SK-N-SH treated with all-trans-retinoic acid at 6 μM for 48 hours (cell line): ENCODE data around the gene SUN2.

Experiments
- ATAC-seq: fragments of 200-7000 bp; cut with Tn5 transposase; 3 replicates; pipeline ENCODE4 v1.9.1; 2020; ENCODE audit warnings: mild to moderate bottlenecking, moderate library complexity
- CREB5 ChIP-seq: fragments of 250-450 bp; sonication (Bioruptor Pico); IDR thresholded peaks from 2 replicates; pipeline ENCODE4 v1.5.1; 2020; ENCODE audit warnings: low read depth, mild to moderate bottlenecking, moderate library complexity
- CSDC2 ChIP-seq: fragments of 250-450 bp; sonication (Bioruptor Pico); IDR thresholded peaks from 2 replicates; pipeline ENCODE4 v1.5.0; 2020; ENCODE audit warnings: mild to moderate bottlenecking, moderate library complexity
- CSRNP3 ChIP-seq: fragments of 250-450 bp; sonication (Bioruptor Pico); IDR thresholded peaks from 2 replicates; pipeline ENCODE4 v1.5.1; 2021; ENCODE audit warnings: mild to moderate bottlenecking, moderate library complexity
- ESRRG ChIP-seq: fragments of 250-450 bp; sonication (Bioruptor Pico); IDR thresholded peaks from 2 replicates; pipeline ENCODE4 v1.6.1; 2021; ENCODE audit warnings: mild to moderate bottlenecking
- ISL1 ChIP-seq: fragments of 250-450 bp; sonication (Bioruptor Pico); IDR thresholded peaks from 2 replicates; pipeline ENCODE4 v2.1.2; 2022; ENCODE audit warnings: mild to moderate bottlenecking, moderate library complexity
- OSR1 ChIP-seq: fragments of 250-450 bp; sonication (Bioruptor Pico); IDR thresholded peaks from 2 replicates; pipeline ENCODE4 v1.8.0; 2022; ENCODE audit warnings: moderate library complexity, mild to moderate bottlenecking, inconsistent platforms
- PATZ1 ChIP-seq: fragments of 250-450 bp; sonication (Bioruptor Pico); IDR thresholded peaks from 2 replicates; pipeline ENCODE4 v1.8.0; 2020; ENCODE audit warnings: mild to moderate bottlenecking, moderate library complexity, borderline replicate concordance
- PPARA ChIP-seq: fragments of 250-450 bp; sonication (Bioruptor Pico); IDR thresholded peaks from 2 replicates; pipeline ENCODE4 v1.5.0; 2020; ENCODE audit warnings: mild to moderate bottlenecking, borderline replicate concordance
- RARB ChIP-seq: fragments of 250-450 bp; sonication (Bioruptor Pico); IDR thresholded peaks from 2 replicates; pipeline ENCODE4 v1.8.0; 2021; ENCODE audit warnings: mild to moderate bottlenecking, moderate library complexity
- SNAI2 ChIP-seq: fragments of 250-450 bp; sonication (Bioruptor Pico); IDR thresholded peaks from 2 replicates; pipeline ENCODE4 v1.5.0; 2020; ENCODE audit warnings: mild to moderate bottlenecking, moderate library complexity
- TCF4 ChIP-seq: fragments of 250-450 bp; sonication (Bioruptor Pico); IDR thresholded peaks from 2 replicates; pipeline ENCODE4 v1.8.0; 2021; ENCODE audit warnings: mild to moderate bottlenecking, moderate library complexity, borderline replicate concordance
- TOX ChIP-seq: fragments of 250-450 bp; sonication (Bioruptor Pico); IDR thresholded peaks from 2 replicates; pipeline ENCODE4 v1.8.0; 2021; ENCODE audit warnings: mild to moderate bottlenecking, moderate library complexity, borderline replicate concordance
- TSHZ2 ChIP-seq: fragments of 250-450 bp; sonication (Bioruptor Pico); IDR thresholded peaks from 2 replicates; pipeline ENCODE4 v1.5.0; 2020; ENCODE audit warnings: mild to moderate bottlenecking, moderate library complexity
- ZFP3 ChIP-seq: fragments of 250-450 bp; sonication (Bioruptor Pico); IDR thresholded peaks from 2 replicates; pipeline ENCODE4 v1.5.0; 2020; ENCODE audit warnings: mild to moderate bottlenecking, moderate library complexity
- ZFP30 ChIP-seq: fragments of 450-650 bp; formaldehyde crosslinking; IDR thresholded peaks from 2 replicates; pipeline ENCODE4 v1.5.0; 2022; ENCODE audit warnings: mild to moderate bottlenecking, moderate library complexity
- ZNF565 ChIP-seq: fragments of 450-650 bp; formaldehyde crosslinking; conservative IDR thresholded peaks from 2 replicates; pipeline ENCODE4 v1.5.0; 2020; ENCODE audit warnings: low read depth, mild to moderate bottlenecking, moderate library complexity
- ZNF70 ChIP-seq: fragments of 450-650 bp; formaldehyde crosslinking; IDR thresholded peaks from 2 replicates; pipeline ENCODE4 v1.5.0; 2020; ENCODE audit warnings: mild to moderate bottlenecking, moderate library complexity
- ZNF8 ChIP-seq: fragments of 450-650 bp; formaldehyde crosslinking; IDR thresholded peaks from 2 replicates; pipeline ENCODE4 v1.5.0; 2020; ENCODE audit warnings: mild to moderate bottlenecking, moderate library complexity

Gene SUN2

GRCh38 chr22:38718414-38718813 lies 37.4 kb downstream of the SUN2 start (continued):
- TF ChIP-seq TCF4 = no peak

- no peak for ATAC-seq
- TF ChIP-seq ISL1 (no peak), ESRRG (CRISPR knock-in tag) (no peak), SNAI2 (no peak), PATZ1 (CRISPR knock-in tag) (no peak), PPARA (CRISPR knock-in tag) (no peak), CSDC2 (no peak), TCF4 (no peak), TSHZ2 (no peak), ZNF8 (CRISPR knock-in tag) (no peak), CSRNP3 (no peak), RARB (CRISPR knock-in tag) (no peak), TOX (no peak), CREB5 (CRISPR knock-in tag) (no peak), ZNF565 (CRISPR knock-in tag) (no peak), ZFP3 (CRISPR knock-in tag) (no peak), ZFP30 (CRISPR knock-in tag) (no peak)
Observed at GRCh38 chr22:38717244-38717643, 38.6 kb downstream of the SUN2 start.

- no peak for TF ChIP-seq TSHZ2
- TF ChIP-seq ZFP30 (CRISPR knock-in tag) = no peak
- no peak for TF ChIP-seq ISL1
- TF ChIP-seq ZNF565 (CRISPR knock-in tag) = no peak
- TF ChIP-seq OSR1 (CRISPR knock-in tag) = no peak
- TF ChIP-seq ESRRG (CRISPR knock-in tag) = no peak
- TF ChIP-seq TOX = no peak
- no peak for TF ChIP-seq ZNF70 (CRISPR knock-in tag)
- no peak for ATAC-seq
Observed at GRCh38 chr22:38716826-38717225, 39.0 kb downstream of the SUN2 start.

GRCh38 chr22:38716271-38716670 lies 39.5 kb downstream of the SUN2 start:
- no peak for TF ChIP-seq ZFP30 (CRISPR knock-in tag)
- TF ChIP-seq, all 23 proteins: peak for 0
- no peak for ATAC-seq
